Measurements from ENCODE around the gene ETHE1. TPM values are rescaled to one million over a fixed set of nuclear protein-coding genes. Genes with fewer than 3 reads are reported as not detected.

The ETHE1 gene
- total RNA-seq, 2 experiments from 2014 or later, result 68.7 to 78.8 TPM

- H3K9me3 Mint-ChIP-seq (ENCODE audit: low read depth), result no peaks in the 10 kb centered on the region
- DNase-seq, result no peak
- ChIA-PET POLR2A (no interaction called here), CTCF (interaction anchor here (1.0 to 5.7 kb wide), 4 partner anchors 11 to 97 kb away, joined by 3 to 42 read pairs (median 14); no protein-coding TSS in a partner anchor)
- no peak overlapping the region for H3K4me3 Mint-ChIP-seq
- H3K27me3 Mint-ChIP-seq, result no peaks in the 10 kb centered on the region
- intact Hi-C loops (cut with DNase I, micrococcal nuclease), result no loop called here
- H3K27ac Mint-ChIP-seq, result no peak overlapping the region
- H3K36me3 Mint-ChIP-seq (ENCODE audit: low read depth), result peaks cover 5% of the 10 kb centered on the region
- H3K4me1 Mint-ChIP-seq, result peaks cover 27% of the 10 kb centered on the region
- ATAC-seq, result no peak
Measured at GRCh38 chr19:43457809-43458208, 69.2 kb downstream of the ETHE1 start.

Other genes with a start within 250 kb of the ETHE1 start
- not detected for gene CD177, start 173.5 kb downstream of the ETHE1 start, total RNA-seq
- not detected for gene TEX101, start 112.3 kb downstream of the ETHE1 start, total RNA-seq
- 1 to 10 TPM; 2.1 to 3.1 TPM for gene LYPD3, start 61.6 kb downstream of the ETHE1 start, total RNA-seq
- gene PHLDB3, start 22.5 kb downstream of the ETHE1 start, total RNA-seq, result 10 to 100 TPM; 14.7 to 17.8 TPM
- 1 to 10 TPM; 3.4 to 4.3 TPM for gene ZNF575, start 6.0 kb upstream of the ETHE1 start, total RNA-seq
- gene XRCC1, start 48.3 kb upstream of the ETHE1 start, total RNA-seq, result 10 to 100 TPM; 31.6 to 40.0 TPM
- gene PINLYP, start 48.6 kb upstream of the ETHE1 start, total RNA-seq, result 1 to 10 TPM; 3.5 to 3.6 TPM
- gene IRGQ, start 68.9 kb upstream of the ETHE1 start, total RNA-seq, result 10 to 100 TPM; 11.1 to 16.4 TPM
- gene ZNF576, start 69.4 kb upstream of the ETHE1 start, total RNA-seq, result 10 to 100 TPM; 11.6 to 14.3 TPM
- under 1 TPM; 0.37 to 0.74 TPM for gene SRRM5, start 84.9 kb upstream of the ETHE1 start, total RNA-seq
- gene ZNF428, start 92.4 kb upstream of the ETHE1 start, total RNA-seq, result 10 to 100 TPM in 1 of 2 experiments, 1 to 10 TPM in 1; 9.0 to 10.1 TPM
- gene CADM4, start 112.6 kb upstream of the ETHE1 start, total RNA-seq, result under 1 TPM; 0.53 to 0.61 TPM
- gene PLAUR, start 143.0 kb upstream of the ETHE1 start, total RNA-seq, result 10 to 100 TPM; 15.6 to 17.7 TPM
- not detected for gene IRGC, start 188.9 kb upstream of the ETHE1 start, total RNA-seq
- gene SMG9, start 227.8 kb upstream of the ETHE1 start, total RNA-seq, result 10 to 100 TPM; 64.4 to 65.2 TPM

Measured in activated CD4-positive, alpha-beta T cell treated with anti-CD3 and anti-CD28 coated beads for 36 hours (primary cell).